GM12873 (cell line): ENCODE results near the gene BTBD6.

Experiments used
- TF ChIP-seq, protein P1 (sequence below): IDR thresholded peaks from 2 replicates; pipeline ENCODE4 v1.5.1; 2012; ENCODE audit warnings: low read depth, mild to moderate bottlenecking, moderate library complexity, low read length, control low read depth; ENCODE audit not compliant: insufficient read depth; ENCODE audit errors: missing control alignments

BTBD6 gene

DNA sequence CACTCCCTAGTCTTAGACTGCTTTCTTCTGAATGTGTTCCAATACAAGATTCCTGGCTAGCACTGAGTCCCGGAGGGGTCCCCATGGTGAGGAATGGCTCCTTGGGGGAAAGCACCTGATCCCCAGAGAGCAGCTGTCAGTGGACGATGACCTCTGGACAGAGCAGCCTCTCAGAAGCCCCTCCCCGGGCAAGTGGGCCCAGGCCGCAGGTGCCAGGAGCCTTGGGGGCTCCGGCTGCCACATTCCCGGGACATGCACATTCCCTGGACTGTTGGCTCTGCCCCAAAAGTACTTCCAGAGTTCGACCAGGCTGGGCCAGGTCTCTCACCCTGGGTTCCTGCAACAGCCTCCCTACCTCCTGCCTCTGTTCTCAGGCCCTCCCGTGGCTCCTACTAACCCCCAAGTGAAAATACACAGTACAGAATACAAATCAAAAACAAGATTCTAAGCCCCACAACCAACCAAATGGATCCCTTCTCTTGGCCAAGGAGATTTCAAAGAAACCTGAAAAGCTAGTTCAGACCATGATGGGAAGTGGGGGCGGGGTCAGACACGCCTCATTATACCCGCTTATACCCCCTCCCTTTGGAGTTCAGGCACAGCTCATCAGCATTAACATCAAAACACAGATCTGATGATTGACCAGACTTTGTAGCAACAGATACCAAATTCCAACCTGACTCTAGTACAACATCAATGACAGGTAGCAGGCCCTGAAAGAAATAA lies 23.3 kb upstream of the BTBD6 start:
- TF ChIP-seq, protein P1, sequence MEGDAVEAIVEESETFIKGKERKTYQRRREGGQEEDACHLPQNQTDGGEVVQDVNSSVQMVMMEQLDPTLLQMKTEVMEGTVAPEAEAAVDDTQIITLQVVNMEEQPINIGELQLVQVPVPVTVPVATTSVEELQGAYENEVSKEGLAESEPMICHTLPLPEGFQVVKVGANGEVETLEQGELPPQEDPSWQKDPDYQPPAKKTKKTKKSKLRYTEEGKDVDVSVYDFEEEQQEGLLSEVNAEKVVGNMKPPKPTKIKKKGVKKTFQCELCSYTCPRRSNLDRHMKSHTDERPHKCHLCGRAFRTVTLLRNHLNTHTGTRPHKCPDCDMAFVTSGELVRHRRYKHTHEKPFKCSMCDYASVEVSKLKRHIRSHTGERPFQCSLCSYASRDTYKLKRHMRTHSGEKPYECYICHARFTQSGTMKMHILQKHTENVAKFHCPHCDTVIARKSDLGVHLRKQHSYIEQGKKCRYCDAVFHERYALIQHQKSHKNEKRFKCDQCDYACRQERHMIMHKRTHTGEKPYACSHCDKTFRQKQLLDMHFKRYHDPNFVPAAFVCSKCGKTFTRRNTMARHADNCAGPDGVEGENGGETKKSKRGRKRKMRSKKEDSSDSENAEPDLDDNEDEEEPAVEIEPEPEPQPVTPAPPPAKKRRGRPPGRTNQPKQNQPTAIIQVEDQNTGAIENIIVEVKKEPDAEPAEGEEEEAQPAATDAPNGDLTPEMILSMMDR, result no peak

DNA sequence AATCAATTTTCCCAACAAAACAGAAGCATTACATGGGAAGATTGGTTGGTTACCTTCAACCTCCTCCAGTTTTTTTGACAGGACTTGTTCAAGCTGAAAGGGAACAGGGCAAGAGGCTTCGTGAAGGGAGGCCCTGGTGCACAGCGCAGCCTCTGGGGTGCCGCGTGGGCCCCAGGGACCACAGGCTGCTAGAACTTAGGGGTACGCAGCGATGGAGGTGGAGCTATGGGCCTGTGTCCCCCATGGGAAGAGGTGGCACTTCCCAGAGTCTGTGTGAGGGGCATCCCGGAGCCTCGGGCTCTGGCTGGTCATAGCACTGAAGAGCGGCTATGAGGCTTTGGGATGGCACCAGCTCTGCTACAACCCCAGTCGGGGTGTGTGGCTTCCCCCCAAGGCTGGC lies 22.1 kb upstream of the BTBD6 start:
- TF ChIP-seq, protein P1, result no peak

DNA sequence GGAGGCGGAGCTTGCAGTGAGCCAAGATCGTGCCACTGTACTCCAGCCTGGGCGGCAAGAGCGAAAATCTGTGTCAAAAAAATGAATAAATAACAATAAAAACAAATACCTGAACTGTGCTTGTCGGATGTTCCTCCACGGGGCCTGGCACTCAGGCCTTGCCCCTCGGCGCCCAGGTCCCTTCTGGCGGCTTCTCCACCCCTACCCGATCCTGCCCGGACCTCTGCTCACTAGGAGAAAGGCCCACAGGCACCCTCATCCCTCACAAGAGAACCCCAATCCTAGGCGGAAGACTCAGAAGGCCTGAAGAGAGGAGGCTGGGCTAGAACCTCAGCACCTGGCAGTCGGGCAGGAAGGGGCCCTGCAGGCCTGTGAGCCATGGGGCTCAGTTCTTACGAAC lies 21.0 kb upstream of the BTBD6 start:
- TF ChIP-seq, protein P1, result no peak

DNA sequence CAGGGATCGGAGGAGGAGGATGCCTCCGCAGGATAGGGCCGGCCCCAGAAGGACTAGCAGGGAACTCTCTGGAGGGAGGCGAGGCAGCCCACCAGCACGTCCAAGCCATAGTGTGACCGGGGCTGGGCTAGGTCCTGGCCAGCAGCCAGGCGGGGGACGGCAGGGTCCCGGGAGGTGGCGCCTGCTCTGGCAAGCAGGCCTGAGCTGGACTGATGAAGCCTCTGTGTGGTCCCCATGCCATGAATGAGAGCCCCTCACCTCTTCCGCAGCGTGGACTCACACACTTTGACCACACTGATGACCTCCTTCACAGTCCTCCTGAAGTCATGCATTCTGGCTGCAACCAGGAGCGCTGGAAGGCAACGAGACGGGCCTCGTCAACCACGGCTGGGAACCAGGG lies 19.8 kb upstream of the BTBD6 start:
- TF ChIP-seq, protein P1, result no peak

DNA sequence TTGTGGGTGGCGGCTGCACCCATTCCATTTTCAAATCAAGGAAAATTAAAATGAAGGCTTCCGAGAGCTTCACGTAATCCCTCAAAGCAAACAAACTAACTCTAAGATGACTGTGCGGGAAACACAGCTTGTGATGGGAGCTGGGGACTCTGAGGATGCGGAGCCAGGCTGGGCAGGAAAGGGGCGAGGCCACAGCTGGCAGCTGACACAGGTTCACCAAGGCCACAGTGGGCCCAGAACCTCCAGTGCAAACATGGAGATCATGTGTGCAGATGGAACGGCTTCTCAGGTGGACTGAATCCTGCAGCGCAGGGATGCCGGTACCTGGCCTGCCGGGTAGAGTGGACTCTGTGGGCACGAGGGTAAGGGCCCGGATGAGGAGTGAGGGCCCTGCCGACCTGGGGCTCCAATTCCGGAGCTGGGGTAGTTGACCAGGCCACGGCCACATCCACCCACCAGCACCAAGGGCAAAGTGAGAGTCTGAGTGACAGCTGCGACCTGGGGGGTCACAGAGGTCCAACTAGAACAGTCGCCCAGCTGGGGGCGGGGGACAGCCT lies 19.2 kb upstream of the BTBD6 start:
- TF ChIP-seq, protein P1, result no peak

DNA sequence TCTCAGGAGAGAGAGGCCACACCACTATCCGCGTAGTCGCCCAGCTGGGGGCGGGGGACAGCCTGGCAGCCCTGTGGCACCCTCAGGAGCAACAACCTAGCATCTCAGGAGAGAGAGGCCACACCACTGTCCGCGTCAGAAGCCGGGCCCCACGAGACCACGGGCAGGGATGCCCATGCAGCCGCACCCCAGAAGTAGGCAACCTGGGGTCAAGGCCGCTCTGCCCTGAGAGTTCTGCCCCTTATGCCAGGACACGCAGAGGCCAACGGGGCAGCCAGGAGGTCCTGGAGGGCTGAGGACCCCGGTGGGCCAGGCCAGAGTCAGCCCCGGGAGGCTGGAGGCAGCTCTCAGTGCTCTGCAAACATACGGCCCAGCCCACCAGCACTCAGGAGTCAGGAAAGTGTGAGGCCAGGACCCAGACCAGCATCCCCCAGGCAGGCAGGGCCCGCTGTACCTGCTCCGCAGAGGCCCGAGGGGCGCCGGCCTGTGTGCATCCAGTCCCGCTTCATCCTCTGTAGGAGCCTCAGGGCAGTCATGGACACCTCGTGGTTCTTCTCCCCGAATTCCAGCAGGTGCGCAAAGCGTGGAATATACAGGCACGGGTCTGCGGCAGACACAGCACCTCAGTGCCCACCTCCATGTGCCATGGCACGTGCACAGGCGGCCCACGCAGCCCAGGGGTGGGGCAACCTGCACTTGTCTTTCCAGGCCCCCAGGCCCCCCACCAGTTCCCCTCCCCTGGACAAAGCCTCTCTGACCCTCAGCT lies 7.3 kb upstream of the BTBD6 start:
- TF ChIP-seq, protein P1, result no peak

DNA sequence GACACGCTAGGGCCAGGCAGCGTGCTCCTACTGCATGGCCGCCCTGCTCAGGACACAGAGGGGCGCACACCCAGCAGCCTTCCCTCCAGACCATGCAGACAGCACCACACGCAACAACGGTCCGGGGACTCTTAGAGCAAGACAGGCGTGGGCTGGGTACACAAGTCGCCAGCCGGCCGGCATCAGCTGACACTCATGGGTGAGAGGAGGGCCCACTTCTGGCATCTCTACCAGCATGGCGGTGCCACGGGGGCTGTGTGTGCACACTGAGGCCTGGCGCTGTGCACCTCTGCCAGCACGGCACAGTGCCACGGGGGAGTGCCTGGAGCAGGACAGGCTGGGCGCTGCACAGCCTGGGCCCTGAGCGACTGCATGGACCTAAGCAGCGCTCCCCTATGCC lies 6.7 kb upstream of the BTBD6 start:
- TF ChIP-seq, protein P1, result no peak
